K562 (cell line): ENCODE results near the gene HEXIM1. TPM values are rescaled to one million over a fixed set of nuclear protein-coding genes. Genes with fewer than 3 reads are reported as not detected.

ENCODE experiments used
- CREB3 ChIP-seq: fragments of 450-650 bp; conservative IDR thresholded peaks from 2 replicates; pipeline ENCODE4 v1.6.1; 2016; ENCODE audit warnings: missing genetic modification characterization, low read depth, mild to moderate bottlenecking, missing compliant biosample characterization, moderate library complexity
- CTBP1 ChIP-seq: fragments of 450-650 bp; IDR thresholded peaks from 2 replicates; pipeline ENCODE4 v1.6.1; 2016; ENCODE audit warnings: borderline replicate concordance
- EP400 ChIP-seq: fragments of 450-650 bp; IDR thresholded peaks from 2 replicates; pipeline ENCODE4 v1.6.1; 2017; ENCODE audit warnings: antibody characterized with exemption, mild to moderate bottlenecking, moderate library complexity
- JUN ChIP-seq, 2 experiments: sonication (generic) in 1 of 2; formaldehyde crosslinking in 1 of 2; IDR thresholded peaks; 2 replicates each; pipeline versions ENCODE4 v1.6.1 to v1.8.0; 2012 to 2022; ENCODE audit warnings: borderline replicate concordance in 2 of 2, mild to moderate bottlenecking in 2 of 2, improper control_type of control experiment in 1 of 2, low read depth in 1 of 2, low read length in 1 of 2, missing genetic modification reagents in 1 of 2
- LCOR ChIP-seq: sonication (generic); formaldehyde crosslinking; IDR thresholded peaks from 2 replicates; pipeline ENCODE4 v1.8.0; 2022; ENCODE audit warnings: mild to moderate bottlenecking, missing genetic modification reagents
- MYC ChIP-seq, 2 experiments: fragments of 250-450 bp in 1 of 2; sonication (Bioruptor Pico) in 1 of 2; IDR thresholded peaks; 2 replicates each; pipeline versions ENCODE4 v1.5.1 to v1.6.1; 2012 to 2021; ENCODE audit warnings: low read depth in 2 of 2, borderline replicate concordance in 1 of 2, improper control_type of control experiment in 1 of 2, low read length in 1 of 2, mild to moderate bottlenecking in 1 of 2, moderate library complexity in 1 of 2
- MYNN ChIP-seq, 2 experiments: sonication (generic); formaldehyde crosslinking in 1 of 2; IDR thresholded peaks; 2 replicates each; pipeline versions ENCODE4 v1.5.0 to v1.6.1; 2016 to 2020; ENCODE audit warnings: antibody characterized with exemption in 1 of 2, missing genetic modification reagents in 1 of 2
- RB1 ChIP-seq: fragments of 450-650 bp; IDR thresholded peaks from 2 replicates; pipeline ENCODE4 v1.6.1; 2017; ENCODE audit warnings: low read depth, mild to moderate bottlenecking
- SMARCC2 ChIP-seq: fragments of 450-650 bp; IDR thresholded peaks from 2 replicates; pipeline ENCODE4 v1.6.1; 2017; ENCODE audit warnings: antibody characterized with exemption, moderate library complexity, mild to moderate bottlenecking, low read depth
- TRIM24 ChIP-seq, 2 experiments: fragments of 450-650 bp; IDR thresholded peaks; 2 replicates each; pipeline ENCODE4 v1.6.1; 2016
- ZBTB33 ChIP-seq: sonication (generic); formaldehyde crosslinking; IDR thresholded peaks from 2 replicates; pipeline ENCODE4 v1.8.1; 2023; ENCODE audit warnings: mild to moderate bottlenecking, missing genetic modification reagents
- ZNF12 ChIP-seq: sonication (generic); formaldehyde crosslinking; IDR thresholded peaks from 2 replicates; pipeline ENCODE4 v1.4.0; 2020; ENCODE audit warnings: mild to moderate bottlenecking, missing genetic modification reagents
- ZNF232 ChIP-seq: sonication (generic); formaldehyde crosslinking; IDR thresholded peaks from 2 replicates; pipeline ENCODE4 v1.8.0; 2022; ENCODE audit warnings: mild to moderate bottlenecking, missing genetic modification reagents
- ZNF41 ChIP-seq: fragments of 250-450 bp; sonication (Bioruptor Pico); conservative IDR thresholded peaks from 2 replicates; pipeline ENCODE4 v1.4.0; 2020; ENCODE audit warnings: mild to moderate bottlenecking
- ZNF431 ChIP-seq: sonication (generic); formaldehyde crosslinking; IDR thresholded peaks from 2 replicates; pipeline ENCODE4 v1.8.0; 2022; ENCODE audit warnings: mild to moderate bottlenecking, missing genetic modification reagents
- ZNF644 ChIP-seq: fragments of 200-800 bp; sonication (Bioruptor generic); IDR thresholded peaks from 2 replicates; pipeline ENCODE4 v1.6.1; 2016; ENCODE audit warnings: low read depth, missing genetic modification characterization, missing compliant biosample characterization
- polyA plus RNA-seq, 8 experiments: library from polyadenylated mRNA; depleted of rRNA in 4 of 8; stranded (reverse) in 5 of 8; unstranded in 3 of 8; fragments of >200 nt; fragmentation: Nextera tagmentation in 2 of 8; fragmentation: Illumina TruSeq in 1 of 8; extraction: Ambion mirVana in 2 of 8; extraction: Trizol in 1 of 8; gene quantifications; 2 replicates each; pipeline versions ENCODE4 v1.2.1 to v1.2.3, GENCODE V29; 2011 to 2014; ENCODE audit warnings: inconsistent platforms in 1 of 8, missing spikeins in 1 of 8
- total RNA-seq, 7 experiments: library from RNA; depleted of rRNA in 6 of 7; stranded (reverse); fragments of >200 nt in 6 of 7; fragmentation: Illumina TruSeq in 2 of 7; extraction: Trizol in 2 of 7; gene quantifications; 2 replicates each; pipeline versions ENCODE4 v1.2.1 to v1.2.3, GENCODE V29; 2011 to 2021; ENCODE audit warnings: low replicate concordance in 1 of 7
- TF ChIP-seq, protein P1 (sequence below), 2 experiments: IDR thresholded peaks; 2 replicates each; pipeline ENCODE4 v1.6.1; 2012; ENCODE audit warnings: improper control_type of control experiment in 2 of 2, low read depth in 2 of 2, low read length in 2 of 2, borderline replicate concordance in 1 of 2
- TF ChIP-seq, protein P2 (sequence below): sonication (generic); formaldehyde crosslinking; IDR thresholded peaks from 2 replicates; pipeline ENCODE4 v1.8.1; 2023; ENCODE audit warnings: mild to moderate bottlenecking, missing genetic modification reagents

Gene HEXIM1
- total and polyA plus RNA-seq, 9 of the 15 experiments (the other 6 are each of a cell fraction or from before 2014, with no cell fraction given), result 1.4 to 28.3 (median 9.1) TPM

GRCh38 chr17:45135192-45135977 is 12.9 kb upstream of the HEXIM1 start, which contains the start of gene ACBD4 (continued):
- TF ChIP-seq ZBTB33, result peak; percentile 94
- TF ChIP-seq TRIM24 (IDR thresholded peaks at IDR 0.05), result peak; percentile 76 to 87
- peak; percentile 39; the same call in 1 of the 2 replicates for TF ChIP-seq EP400
- TF ChIP-seq MYC (IDR thresholded peaks at IDR 0.05; ENCODE audit: low read depth, low read length), result peak; percentile 52
- TF ChIP-seq MYC (CRISPR knock-in tag; IDR thresholded peaks at IDR 0.05; ENCODE audit: borderline replicate concordance, low read depth), result no peak
- TF ChIP-seq, protein P1, sequence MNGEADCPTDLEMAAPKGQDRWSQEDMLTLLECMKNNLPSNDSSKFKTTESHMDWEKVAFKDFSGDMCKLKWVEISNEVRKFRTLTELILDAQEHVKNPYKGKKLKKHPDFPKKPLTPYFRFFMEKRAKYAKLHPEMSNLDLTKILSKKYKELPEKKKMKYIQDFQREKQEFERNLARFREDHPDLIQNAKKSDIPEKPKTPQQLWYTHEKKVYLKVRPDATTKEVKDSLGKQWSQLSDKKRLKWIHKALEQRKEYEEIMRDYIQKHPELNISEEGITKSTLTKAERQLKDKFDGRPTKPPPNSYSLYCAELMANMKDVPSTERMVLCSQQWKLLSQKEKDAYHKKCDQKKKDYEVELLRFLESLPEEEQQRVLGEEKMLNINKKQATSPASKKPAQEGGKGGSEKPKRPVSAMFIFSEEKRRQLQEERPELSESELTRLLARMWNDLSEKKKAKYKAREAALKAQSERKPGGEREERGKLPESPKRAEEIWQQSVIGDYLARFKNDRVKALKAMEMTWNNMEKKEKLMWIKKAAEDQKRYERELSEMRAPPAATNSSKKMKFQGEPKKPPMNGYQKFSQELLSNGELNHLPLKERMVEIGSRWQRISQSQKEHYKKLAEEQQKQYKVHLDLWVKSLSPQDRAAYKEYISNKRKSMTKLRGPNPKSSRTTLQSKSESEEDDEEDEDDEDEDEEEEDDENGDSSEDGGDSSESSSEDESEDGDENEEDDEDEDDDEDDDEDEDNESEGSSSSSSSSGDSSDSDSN (IDR thresholded peaks at IDR 0.05; ENCODE audit: borderline replicate concordance in 1 of 2, low read depth in 2 of 2, low read length in 2 of 2), result no peak
- peak; percentile 50; the same call in 1 of the 2 replicates for TF ChIP-seq SMARCC2
- TF ChIP-seq MYNN (IDR thresholded peaks at IDR 0.05), result peak; percentile 44
- no peak for TF ChIP-seq MYNN (CRISPR knock-in tag; IDR thresholded peaks at IDR 0.05)
- peak; percentile 64; the same call in 1 of the 2 replicates for TF ChIP-seq ZNF12
- TF ChIP-seq ZNF41 (CRISPR knock-in tag), result no peak
- TF ChIP-seq ZNF232, result no peak
- TF ChIP-seq, protein P2, sequence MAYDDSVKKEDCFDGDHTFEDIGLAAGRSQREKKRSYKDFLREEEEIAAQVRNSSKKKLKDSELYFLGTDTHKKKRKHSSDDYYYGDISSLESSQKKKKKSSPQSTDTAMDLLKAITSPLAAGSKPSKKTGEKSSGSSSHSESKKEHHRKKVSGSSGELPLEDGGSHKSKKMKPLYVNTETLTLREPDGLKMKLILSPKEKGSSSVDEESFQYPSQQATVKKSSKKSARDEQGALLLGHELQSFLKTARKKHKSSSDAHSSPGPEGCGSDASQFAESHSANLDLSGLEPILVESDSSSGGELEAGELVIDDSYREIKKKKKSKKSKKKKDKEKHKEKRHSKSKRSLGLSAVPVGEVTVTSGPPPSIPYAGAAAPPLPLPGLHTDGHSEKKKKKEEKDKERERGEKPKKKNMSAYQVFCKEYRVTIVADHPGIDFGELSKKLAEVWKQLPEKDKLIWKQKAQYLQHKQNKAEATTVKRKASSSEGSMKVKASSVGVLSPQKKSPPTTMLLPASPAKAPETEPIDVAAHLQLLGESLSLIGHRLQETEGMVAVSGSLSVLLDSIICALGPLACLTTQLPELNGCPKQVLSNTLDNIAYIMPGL (CRISPR knock-in tag), result peak; percentile 74; the same call in 1 of the 2 replicates
- TF ChIP-seq CREB3 (tag), result no peak
- TF ChIP-seq CTBP1, result peak; percentile 92
- TF ChIP-seq LCOR (CRISPR knock-in tag), result peak; percentile 92
- peak; percentile 95 for TF ChIP-seq RB1
- 0 out of 2 replicates have a peak, but pooled peaks have one; percentile 30 for TF ChIP-seq ZNF644 (tag)
- TF ChIP-seq ZNF431 (CRISPR knock-in tag), result no peak; the same call in 1 of the 2 replicates
- peak; percentile 69; the same call in 1 of the 2 replicates for TF ChIP-seq JUN (IDR thresholded peaks at IDR 0.05; ENCODE audit: borderline replicate concordance, low read depth, low read length)
- TF ChIP-seq JUN (CRISPR knock-in tag; IDR thresholded peaks at IDR 0.05; ENCODE audit: borderline replicate concordance), result no peak; the same call in 1 of the 2 replicates
